SK-N-SH (cell line): ENCODE data around the gene TOR4A.

Source experiments
- CTCF ChIP-seq: fragments of 200-600 bp; sonication (generic); IDR thresholded peaks from 2 replicates; pipeline ENCODE4 v1.6.1; 2017; ENCODE audit warnings: antibody characterized with exemption, mild to moderate bottlenecking, moderate library complexity
- REST ChIP-seq: IDR thresholded peaks from 2 replicates; pipeline ENCODE4 v1.6.1; 2012; ENCODE audit warnings: mild to moderate bottlenecking, low read depth, low read length, moderate library complexity
- SIN3A ChIP-seq: IDR thresholded peaks from 2 replicates; pipeline ENCODE4 v1.6.1; 2012; ENCODE audit warnings: low read depth, mild to moderate bottlenecking, low read length, moderate library complexity, borderline replicate concordance
- TAF1 ChIP-seq: IDR thresholded peaks from 2 replicates; pipeline ENCODE4 v1.6.1; 2012; ENCODE audit warnings: low read depth, mild to moderate bottlenecking, low read length, moderate library complexity, borderline replicate concordance
- USF1 ChIP-seq: IDR thresholded peaks from 2 replicates; pipeline ENCODE4 v1.4.0; 2012; ENCODE audit warnings: low read depth, borderline replicate concordance
- USF2 ChIP-seq: fragments of 150-350 bp; IDR thresholded peaks from 2 replicates; pipeline ENCODE4 v1.6.1; 2017; ENCODE audit warnings: antibody characterized with exemption, low read length, low read depth, borderline replicate concordance

GRCh38 chr9:137316012-137316981 is 38.8 kb downstream of the TOR4A start:
- TF ChIP-seq USF1 (no peak), TAF1 (no peak), CTCF (no peak), SIN3A (no peak), REST (no peak), USF2 (no peak)
